HG03139 (cell line): ENCODE measurements around the gene DRAXIN.
"Not testable (repeated sequence)": the region's sequence is repeated elsewhere in the genome, so short reads cannot be mapped to it uniquely, and the experiment has no call there.

Source experiments
- ATAC-seq: cut with Tn5 transposase; IDR thresholded peaks from one replicate; pipeline ENCODE4 v1.9.1; 2021; ENCODE audit not compliant: unreplicated experiment

DRAXIN gene, protein sequence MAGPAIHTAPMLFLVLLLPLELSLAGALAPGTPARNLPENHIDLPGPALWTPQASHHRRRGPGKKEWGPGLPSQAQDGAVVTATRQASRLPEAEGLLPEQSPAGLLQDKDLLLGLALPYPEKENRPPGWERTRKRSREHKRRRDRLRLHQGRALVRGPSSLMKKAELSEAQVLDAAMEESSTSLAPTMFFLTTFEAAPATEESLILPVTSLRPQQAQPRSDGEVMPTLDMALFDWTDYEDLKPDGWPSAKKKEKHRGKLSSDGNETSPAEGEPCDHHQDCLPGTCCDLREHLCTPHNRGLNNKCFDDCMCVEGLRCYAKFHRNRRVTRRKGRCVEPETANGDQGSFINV

DNA sequence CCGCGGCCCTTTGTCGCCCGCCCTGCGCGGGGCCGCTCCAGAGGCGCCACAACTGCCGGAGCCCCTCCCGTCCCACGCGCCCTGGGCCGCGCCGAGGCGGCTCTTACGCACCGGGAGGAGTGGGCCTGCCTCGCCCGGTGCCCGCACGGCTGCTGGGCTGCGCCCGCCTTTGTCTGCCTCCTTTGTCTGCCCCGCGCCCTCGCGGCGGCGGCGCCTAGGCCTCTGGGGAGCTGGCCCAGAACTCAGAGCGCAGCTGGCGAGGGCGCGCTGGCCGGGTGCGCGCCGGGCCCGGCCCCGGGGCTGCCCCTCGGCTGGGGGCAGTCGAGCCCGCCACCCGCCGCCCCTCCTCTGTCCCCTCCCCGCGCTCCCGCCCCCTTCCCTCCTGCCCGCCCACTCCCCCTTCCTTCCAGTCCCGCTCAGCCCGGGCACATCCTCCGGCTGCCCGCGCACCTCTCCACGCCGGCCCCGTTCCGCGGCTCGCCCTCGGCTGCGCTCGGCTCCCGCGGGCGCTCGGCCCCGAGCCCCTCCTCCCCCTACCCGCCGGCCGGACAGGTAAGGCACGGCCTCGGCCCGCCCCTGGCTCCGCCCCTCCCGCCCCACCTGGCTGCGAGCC, at the start of gene DRAXIN:
Gene DRAXIN, plus strand, starts transcription at position 409 of the 613 bp plus-strand sequence. CDS start 14,549 bp downstream, outside the sequence.
- no peak for ATAC-seq

DNA sequence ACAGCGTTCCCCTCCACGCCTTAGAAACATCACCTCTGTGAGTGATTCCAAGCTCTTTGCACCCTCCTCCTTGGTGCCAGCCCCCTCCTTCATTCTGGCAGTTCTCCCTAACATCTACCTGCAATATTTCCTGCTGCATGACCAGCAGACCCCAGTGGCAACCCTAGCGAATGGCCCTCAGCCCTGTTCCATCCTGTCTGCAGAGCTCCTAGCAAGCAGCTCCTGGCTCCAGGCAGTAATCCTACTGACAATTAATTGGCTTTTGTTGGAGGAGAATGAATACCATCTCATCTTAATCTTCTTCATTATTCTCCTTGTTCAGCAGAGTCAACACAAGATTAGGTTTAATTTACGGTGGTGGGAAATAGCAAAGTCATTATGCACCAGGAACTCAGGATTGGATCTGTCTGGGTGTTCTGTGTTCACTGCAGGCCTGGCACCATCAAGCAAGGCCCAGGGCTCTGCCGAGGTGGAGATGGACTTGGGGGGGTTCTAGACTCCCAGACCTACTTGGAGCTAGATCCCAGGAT, 49.7 kb upstream of the DRAXIN start:
- ATAC-seq = no peak

DNA sequence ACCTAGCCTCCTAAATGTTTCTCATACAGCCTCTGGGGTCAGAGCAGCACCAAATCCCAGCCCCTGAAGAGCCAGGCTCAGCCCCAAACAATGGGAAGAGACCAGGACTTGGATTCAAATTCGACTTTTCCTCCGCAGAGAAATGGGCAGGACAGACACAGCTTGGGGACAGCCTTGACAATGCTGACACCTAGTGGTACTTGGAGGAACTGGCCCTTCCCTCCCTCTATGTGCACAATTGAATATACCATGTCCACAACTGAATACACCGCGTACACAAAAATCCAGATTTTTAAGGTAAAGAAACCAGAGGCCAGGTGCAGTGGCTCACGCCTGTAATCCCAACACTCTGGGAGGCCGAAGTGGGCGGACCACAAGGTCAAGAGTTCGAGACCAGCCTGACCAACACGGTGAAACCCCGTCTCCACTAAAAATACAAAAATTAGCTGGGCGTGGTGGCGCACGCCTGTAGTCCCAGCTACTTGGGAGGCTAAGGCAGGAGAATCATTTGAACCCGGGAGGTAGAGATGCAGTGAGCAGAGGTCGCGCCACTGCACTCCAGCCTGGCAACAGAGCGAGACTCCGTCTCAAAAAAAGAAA, 49.0 kb upstream of the DRAXIN start:
- ATAC-seq = not testable (repeated sequence)

- ATAC-seq = no peak
These were observed 47.7 kb upstream of the DRAXIN start for GRCh38 chr1:11643782-11644181.

DNA sequence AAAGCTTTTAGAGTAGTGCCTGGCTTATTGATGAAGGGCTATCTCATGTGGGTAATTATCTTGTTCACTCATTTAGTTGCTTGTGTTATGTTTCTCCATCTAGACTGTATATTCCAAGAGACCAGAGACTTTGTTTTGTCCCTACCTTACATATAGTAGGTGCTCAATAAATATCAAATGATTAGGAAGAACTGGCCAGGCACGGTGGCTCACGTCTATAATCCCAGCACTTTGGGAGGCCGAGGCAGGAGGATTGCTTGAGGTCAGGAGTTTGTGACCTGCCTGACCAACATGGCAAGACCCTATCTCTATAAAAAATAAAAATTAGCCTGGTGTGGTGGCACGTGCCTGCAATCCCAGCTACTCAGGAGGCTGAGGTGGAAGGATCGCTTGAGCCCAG, 46.2 kb upstream of the DRAXIN start:
- ATAC-seq = no peak

DNA sequence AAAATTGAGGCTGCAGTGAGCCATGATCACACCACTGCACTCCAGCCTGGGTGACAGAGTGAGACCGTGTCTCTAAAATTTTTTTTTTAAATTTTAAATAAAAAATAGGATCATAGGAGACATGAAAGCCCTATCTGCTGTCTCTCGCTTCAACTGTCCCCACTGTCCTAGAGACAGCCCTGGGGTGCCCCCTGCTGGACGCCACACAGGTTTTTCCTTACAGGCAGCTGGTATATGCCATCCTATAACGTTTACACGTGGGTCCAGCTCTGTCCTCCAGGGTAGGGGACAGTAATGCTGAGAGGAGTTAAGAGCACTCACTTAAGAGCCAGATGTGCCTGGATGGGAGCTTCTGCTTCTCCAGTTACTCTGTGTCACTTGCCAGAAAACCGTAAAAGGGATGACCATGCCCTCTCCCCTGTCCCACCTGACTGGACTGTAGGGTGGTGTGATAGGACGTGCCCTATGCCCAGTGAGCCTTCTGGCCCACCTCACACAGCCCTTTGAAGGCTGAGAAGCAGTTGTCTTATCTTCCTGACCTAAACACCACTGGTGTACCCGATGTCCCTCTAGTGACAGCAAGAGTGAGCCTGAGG, 45.7 kb upstream of the DRAXIN start:
- no peak for ATAC-seq

DNA sequence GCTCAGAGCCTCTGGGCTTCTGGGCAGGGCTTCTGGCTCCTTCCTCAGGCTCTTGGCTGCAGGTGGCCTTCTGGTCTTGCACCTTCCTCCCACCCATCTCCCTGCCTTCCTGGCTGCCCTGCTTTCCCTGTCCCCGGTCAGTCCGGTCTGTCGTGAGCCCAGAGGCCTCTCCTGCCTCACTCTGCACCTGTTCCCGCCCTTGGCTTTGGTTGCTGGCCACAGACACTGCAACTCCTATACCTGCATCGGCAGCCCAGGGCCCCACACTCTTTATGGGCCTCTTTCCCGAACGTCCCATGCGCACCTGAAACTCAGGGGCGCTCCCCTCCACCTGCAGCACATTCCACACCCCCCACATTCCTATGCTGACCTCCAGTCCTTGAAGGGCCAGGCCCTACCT, 45.2 kb upstream of the DRAXIN start:
- no peak for ATAC-seq

DNA sequence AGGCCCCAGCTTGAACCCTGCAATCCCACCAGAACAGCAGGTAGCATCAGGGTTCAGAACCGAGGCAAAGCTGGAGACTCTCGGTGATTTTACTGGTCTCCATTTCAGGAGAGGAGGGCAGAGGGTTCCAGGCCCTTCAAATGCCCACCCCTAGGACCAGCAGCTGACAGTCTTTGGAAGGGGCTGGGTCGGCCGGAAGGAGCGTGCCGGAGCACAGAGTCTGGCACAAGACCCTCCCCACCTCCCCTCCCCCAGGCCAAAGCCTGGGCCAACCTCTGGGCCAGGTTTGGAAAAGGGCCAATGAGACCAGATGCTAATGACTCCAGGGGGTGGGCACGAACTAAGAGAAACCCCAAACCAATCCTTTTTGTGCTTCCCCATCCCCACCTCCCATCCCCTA, 44.2 kb upstream of the DRAXIN start:
- ATAC-seq = no peak

- ATAC-seq = no peak
These were observed 43.5 kb upstream of the DRAXIN start for GRCh38 chr1:11648039-11648438.

- no peak for ATAC-seq
These were observed 42.8 kb upstream of the DRAXIN start for GRCh38 chr1:11648732-11649158.

GRCh38 chr1:11649237-11649623, 42.3 kb upstream of the DRAXIN start:
- ATAC-seq = no peak

- ATAC-seq = no peak
These were observed 41.7 kb upstream of the DRAXIN start for GRCh38 chr1:11649624-11650330.

GRCh38 chr1:11650331-11650991, 41.0 kb upstream of the DRAXIN start:
- ATAC-seq = no peak

GRCh38 chr1:11651017-11651416, 40.5 kb upstream of the DRAXIN start:
- ATAC-seq = no peak

GRCh38 chr1:11652203-11652780, 39.2 kb upstream of the DRAXIN start:
- ATAC-seq = no peak

DNA sequence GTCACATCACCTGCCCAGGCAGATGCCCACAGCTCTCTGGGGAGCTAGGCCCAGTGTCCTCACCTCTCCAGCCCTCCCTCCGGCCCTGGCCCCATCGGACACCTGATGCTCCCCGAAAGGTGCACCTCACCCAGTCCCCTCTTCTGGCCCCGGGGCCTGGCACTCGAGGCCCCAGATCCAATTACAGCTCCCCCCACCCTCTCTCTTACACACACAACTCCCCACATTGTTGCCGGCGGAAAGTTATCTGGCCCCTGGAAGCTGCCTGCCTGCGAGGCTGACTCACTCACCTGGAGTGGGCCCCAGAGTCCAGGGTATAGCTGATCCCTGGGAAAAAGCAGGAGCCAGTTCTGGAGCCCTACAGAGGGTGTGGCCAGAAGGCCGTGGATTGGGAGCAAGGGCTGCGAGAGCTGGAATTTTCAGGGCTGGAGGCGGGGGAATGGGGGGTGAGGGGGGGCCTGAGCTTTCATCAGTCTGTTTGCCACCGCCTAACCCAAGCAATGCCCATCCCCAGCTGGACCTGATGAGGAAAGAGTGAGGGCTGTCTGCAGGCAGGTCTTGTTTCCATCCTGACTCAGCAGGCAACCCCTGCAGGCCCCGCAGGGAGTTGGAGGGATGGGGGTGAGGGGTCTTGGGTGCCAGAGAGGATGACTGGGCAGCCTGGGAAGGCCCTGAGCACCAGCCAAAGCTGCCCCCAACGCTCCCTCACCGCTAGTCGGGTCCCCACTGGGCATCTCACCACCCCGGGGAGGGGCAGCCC, 38.2 kb upstream of the DRAXIN start:
- no peak for ATAC-seq

DNA sequence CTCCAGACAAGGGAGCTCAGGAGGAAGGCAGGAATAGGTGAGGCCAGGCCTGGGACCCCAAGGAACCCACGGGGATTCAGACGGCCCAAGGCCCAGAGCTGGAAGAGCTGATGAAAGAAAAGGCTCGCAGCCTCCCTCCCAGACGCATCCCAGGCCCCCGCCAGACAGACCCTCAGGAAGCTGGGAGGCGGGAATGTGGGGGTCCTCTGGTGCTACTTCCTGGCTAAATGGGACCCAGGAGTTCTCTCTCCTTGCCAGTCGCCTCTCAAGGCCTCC, 37.7 kb upstream of the DRAXIN start:
- no peak for ATAC-seq

DNA sequence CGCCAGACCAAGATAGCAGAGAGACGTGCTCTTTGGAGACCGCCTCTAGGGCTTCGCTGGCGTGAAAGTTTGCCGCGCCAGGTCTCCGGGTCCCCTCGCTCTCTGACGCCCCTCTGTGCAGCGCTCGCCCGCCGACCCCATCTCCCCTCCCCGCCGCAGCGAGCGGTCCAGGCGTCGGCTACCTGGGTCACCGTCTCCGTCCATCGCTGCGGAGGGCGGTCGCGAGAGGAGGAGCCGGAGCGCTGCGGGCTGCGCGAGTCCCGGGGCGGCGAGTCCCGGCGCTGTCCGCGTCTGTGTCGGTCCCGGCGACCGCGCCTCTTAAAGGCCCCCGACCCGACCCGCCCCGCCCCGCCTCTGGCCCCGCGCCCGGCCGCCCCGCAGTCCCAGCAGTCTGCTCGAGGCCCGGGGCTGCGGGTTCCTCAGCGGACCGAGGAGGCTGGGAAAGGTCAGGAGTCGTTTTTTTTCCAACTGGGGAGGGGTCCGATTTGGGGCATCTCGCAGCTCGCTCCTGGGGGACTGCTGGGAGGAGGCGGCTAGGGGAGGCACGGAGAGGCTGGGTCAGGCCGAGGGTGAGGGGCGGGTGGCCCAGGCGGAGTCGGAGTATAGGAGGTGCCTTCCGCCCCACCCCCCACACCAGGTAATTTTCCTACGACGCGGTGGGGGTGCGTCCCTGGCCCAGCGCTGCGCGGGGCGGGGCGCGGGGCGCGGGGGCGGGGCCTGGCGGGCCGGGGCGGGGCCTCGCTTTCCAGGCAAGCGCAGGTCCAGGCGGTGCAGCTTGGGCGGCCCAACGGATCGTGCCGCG, 37.2 kb upstream of the DRAXIN start, which contains the start of the genes FBXO2 and FBXO44:
Gene FBXO2, minus strand, starts transcription at position 293 of the 802 bp plus-strand sequence. Its CDS starts 89 bp downstream, at position 204.
Gene FBXO44, plus strand, starts transcription at position 741 of the 802 bp plus-strand sequence. CDS start 959 bp downstream, outside the sequence.
- ATAC-seq = no peak
